Fibroblast of mammary gland (primary cell): ENCODE results near the gene ZFP36L1.

Experiments used
- DNase-seq: peaks from one replicate; pipeline ENCODE4 v3.0.0-alpha.2; 2010; ENCODE audit warnings: low read depth
- H3K4me3 ChIP-seq: 2 replicates; pipeline ENCODE4 v1.5.1; 2011; ENCODE audit warnings: low read depth, mild to moderate bottlenecking, low read length, moderate library complexity; ENCODE audit not compliant: control insufficient read depth
- TF ChIP-seq, protein P1 (sequence below): conservative IDR thresholded peaks from 2 replicates; pipeline ENCODE4 v1.5.1; 2011; ENCODE audit warnings: low read depth, low read length, inconsistent platforms; ENCODE audit not compliant: control insufficient read depth, insufficient read depth

The ZFP36L1 gene

GRCh38 chr14:68806526-68807147 is 13.8 kb upstream of the ZFP36L1 start:
- TF ChIP-seq, protein P1, sequence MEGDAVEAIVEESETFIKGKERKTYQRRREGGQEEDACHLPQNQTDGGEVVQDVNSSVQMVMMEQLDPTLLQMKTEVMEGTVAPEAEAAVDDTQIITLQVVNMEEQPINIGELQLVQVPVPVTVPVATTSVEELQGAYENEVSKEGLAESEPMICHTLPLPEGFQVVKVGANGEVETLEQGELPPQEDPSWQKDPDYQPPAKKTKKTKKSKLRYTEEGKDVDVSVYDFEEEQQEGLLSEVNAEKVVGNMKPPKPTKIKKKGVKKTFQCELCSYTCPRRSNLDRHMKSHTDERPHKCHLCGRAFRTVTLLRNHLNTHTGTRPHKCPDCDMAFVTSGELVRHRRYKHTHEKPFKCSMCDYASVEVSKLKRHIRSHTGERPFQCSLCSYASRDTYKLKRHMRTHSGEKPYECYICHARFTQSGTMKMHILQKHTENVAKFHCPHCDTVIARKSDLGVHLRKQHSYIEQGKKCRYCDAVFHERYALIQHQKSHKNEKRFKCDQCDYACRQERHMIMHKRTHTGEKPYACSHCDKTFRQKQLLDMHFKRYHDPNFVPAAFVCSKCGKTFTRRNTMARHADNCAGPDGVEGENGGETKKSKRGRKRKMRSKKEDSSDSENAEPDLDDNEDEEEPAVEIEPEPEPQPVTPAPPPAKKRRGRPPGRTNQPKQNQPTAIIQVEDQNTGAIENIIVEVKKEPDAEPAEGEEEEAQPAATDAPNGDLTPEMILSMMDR = no peak
- no peak for DNase-seq
- no peak overlapping the region for H3K4me3 ChIP-seq

GRCh38 chr14:68805414-68805813 is 12.5 kb upstream of the ZFP36L1 start:
- TF ChIP-seq, protein P1 = no peak
- no peak overlapping the region for H3K4me3 ChIP-seq
- DNase-seq = no peak

DNA sequence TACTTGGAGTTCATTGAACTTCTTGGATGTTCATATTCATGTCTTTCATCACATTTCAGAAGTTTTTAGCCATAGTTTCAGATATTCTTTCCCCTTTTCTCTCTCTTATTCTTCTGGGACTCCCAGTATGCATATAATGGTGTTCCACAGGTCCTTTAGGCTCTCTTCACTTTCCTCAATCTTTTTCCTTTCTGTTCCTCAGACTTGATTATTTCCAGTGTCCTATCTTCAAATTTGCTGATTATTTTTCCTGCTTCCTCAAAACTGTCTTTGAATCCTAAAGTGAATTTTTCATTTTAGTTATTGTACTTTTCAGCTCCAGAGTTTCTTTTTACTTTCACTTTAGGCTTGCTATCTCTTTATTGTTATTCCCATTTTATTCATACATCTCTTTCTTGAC is 8.8 kb upstream of the ZFP36L1 start:
- no peak overlapping the region for H3K4me3 ChIP-seq
- no peak for DNase-seq
- TF ChIP-seq, protein P1 = no peak

- DNase-seq = no peak
- H3K4me3 ChIP-seq = no peak overlapping the region
- TF ChIP-seq, protein P1 = no peak
Measured at GRCh38 chr14:68800953-68801352, 8.1 kb upstream of the ZFP36L1 start.

DNA sequence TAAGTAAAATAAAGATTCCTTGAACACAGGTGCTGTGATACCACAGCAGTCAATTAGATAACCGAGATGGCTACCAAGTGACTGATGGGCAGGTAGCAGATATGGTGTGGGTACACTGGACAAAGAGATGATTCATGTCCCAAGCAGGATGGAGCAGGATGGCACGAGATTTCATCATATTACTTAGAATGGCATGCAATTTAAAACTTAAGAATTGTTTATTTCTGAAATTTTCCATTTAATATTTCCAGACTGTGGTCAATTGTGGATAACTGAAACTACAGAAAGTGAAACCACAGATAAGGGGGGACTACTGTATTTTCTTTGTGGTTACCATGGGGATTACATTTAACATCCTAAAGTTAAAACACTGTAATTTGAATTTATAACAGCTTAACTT is 7.5 kb upstream of the ZFP36L1 start:
- H3K4me3 ChIP-seq = no peak overlapping the region
- no peak for DNase-seq
- TF ChIP-seq, protein P1 = no peak

DNA sequence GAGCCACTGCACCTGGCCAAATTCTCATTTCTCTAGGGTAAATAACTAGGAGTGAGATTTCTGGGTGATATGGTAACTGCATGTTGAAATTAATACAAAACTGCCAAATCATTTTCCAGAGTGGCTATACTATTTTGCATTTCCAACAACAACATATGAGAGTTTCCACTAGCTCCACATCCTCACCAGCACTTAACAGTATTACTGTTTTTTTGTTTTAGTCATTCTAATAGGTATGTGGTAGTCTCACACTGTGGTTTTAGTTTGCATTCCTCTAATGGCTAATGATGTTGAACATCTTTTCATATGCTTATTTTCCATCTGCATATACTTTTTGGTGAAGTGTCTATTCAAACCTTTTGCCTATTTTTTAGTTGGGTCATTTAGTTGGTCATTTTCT is 5.8 kb upstream of the ZFP36L1 start:
- no peak for DNase-seq
- TF ChIP-seq, protein P1 = no peak
- H3K4me3 ChIP-seq = no peak overlapping the region
